ENCODE data around the gene METAP1D. TPM values are rescaled to one million over a fixed set of nuclear protein-coding genes. Genes with fewer than 3 reads are reported as not detected.

Gene METAP1D
- total RNA-seq, 1 donor from 2014 or later: 2.5 TPM

DNA sequence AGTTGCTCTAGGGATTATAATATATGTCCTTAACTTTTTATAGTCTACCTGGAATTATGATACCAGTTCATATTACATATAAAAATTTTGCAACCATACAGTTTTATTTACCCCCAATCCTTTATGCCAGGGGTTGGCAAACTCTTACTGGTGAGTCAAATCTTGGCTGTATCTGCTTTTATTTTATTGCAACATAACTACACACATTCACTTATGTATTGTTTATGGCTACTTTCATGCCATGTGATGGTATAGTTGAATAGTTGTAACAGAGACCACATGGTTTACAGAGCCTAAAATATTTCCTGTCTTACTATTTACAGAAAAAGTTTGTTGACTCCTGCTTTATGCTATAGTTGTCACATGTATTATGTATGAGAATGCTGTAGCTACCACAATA is 128.7 kb downstream of the METAP1D start:
- no peak for DNase-seq (ENCODE audit: extremely low read depth, low read depth, low spot score)

- no peak for DNase-seq (ENCODE audit: extremely low read depth, low read depth, low spot score)
Measured at GRCh38 chr2:172129404-172129803, 129.7 kb downstream of the METAP1D start.

Other genes with a start within 250 kb of the METAP1D start
- 11.7 and 13.8 TPM in 2 replicates for gene SLC25A12, start 105.7 kb upstream of the METAP1D start, total RNA-seq
- 31.1 and 37.2 TPM in 2 replicates for gene HAT1, start 77.5 kb upstream of the METAP1D start, total RNA-seq
- 0.34 TPM in 1 of 2 replicates, not detected in the other for gene DLX1, start 85.6 kb downstream of the METAP1D start, total RNA-seq
- gene DLX2, start 102.9 kb downstream of the METAP1D start, total RNA-seq: 0.41 TPM in 1 of 2 replicates, not detected in the other

All from glomerular endothelial cell (primary cell).